HG03378 (cell line): ENCODE measurements around the gene HYDIN.
"Not testable (repeated sequence)": the region's sequence is repeated elsewhere in the genome, so short reads cannot be mapped to it uniquely, and the experiment has no call there.

ENCODE experiments used
- ATAC-seq: cut with Tn5 transposase; IDR thresholded peaks from one replicate; pipeline ENCODE4 v1.9.1; 2021; ENCODE audit warnings: mild to moderate bottlenecking, moderate library complexity; ENCODE audit not compliant: unreplicated experiment

The HYDIN gene

DNA sequence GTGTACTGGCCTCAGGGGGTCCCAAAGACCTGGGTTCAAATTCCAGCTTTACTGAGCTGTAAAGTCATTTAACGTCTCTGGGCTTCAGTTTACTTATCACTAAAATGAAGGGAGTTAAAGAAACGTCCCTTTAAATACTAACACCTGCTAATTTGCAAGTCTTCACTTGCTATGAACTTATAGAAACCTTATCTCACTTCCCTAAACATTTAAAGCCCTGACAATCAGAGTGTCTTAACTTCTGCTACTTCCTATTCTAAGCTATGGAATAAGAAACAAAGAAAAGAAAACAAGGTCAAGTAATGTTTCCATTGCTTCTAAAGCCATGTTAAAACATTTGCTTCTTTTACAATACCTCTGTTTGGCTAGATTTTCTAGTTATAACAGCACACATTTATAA, 87.3 kb downstream of the HYDIN start:
- ATAC-seq, result not testable (repeated sequence)

DNA sequence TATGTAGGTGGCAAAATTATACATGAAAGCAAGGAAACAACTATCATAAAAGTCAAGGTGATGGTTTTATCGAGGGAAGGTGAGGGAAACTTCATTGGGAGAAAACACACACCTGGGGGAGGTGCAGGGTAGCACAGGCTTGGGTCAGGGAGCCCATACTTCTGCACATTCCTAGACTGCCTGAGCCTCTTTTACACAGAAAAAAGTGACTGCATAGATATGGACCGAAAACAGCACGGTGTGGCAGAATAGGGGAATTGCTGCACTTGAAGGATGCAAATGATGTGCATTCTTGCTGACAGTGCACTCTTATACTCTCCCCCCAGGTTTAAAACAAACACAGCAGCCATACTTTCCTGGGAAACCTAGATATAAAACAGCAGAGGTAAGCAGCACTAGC, 120.0 kb downstream of the HYDIN start:
- not testable (repeated sequence) for ATAC-seq

DNA sequence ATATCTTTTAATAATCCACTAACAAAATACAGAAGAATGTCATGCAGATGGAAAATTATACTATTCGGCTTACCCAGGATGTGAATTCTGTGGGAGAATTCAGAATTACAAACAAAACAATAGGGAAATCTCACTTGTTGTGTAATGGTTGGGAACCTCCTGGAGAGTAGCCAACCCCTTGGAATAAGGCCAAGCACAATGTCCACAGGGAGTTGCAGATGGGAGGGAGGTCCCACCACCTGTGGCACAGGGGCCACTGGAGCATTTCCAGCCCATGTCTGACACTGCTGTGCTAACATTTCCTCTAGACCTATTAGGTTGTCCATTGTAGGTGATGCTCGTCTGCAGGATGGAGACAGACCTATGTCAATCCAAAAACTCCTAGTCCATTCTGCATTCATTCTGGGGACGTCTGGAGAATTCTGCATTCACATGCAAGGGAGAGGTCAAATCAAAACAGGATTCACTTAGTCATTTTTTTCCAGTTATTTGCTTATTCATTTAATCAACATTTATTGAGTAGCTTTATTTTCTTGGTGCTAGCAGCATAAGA, 120.8 kb downstream of the HYDIN start:
- ATAC-seq, result not testable (repeated sequence)

DNA sequence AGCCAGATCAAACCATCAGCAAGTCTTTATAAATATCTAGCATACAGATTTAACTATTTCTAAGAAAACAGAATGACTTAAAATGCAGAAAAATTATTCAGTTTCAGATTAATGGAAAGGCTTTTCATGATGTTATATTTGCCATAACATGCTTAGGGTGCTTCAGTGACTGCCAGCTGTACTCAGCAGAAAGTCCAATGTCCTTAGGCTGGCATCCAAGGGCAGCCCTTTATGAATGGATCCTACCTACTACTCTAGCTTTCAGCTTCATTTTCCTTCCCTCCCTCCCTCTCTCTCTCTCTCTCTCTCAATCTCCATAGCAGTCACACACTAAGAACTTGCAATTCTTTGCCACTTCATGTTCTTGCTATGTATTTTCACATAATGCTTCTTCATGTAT, 124.6 kb downstream of the HYDIN start:
- not testable (repeated sequence) for ATAC-seq

- not testable (repeated sequence) for ATAC-seq
These were observed 146.9 kb downstream of the HYDIN start for GRCh38 chr16:71083573-71083972.

- not testable (repeated sequence) for ATAC-seq
These were observed 149.7 kb downstream of the HYDIN start for GRCh38 chr16:71080777-71081176.

GRCh38 chr16:71080262-71080661, 150.3 kb downstream of the HYDIN start:
- ATAC-seq, result not testable (repeated sequence)

GRCh38 chr16:71070651-71071050, 159.9 kb downstream of the HYDIN start:
- ATAC-seq, result not testable (repeated sequence)

DNA sequence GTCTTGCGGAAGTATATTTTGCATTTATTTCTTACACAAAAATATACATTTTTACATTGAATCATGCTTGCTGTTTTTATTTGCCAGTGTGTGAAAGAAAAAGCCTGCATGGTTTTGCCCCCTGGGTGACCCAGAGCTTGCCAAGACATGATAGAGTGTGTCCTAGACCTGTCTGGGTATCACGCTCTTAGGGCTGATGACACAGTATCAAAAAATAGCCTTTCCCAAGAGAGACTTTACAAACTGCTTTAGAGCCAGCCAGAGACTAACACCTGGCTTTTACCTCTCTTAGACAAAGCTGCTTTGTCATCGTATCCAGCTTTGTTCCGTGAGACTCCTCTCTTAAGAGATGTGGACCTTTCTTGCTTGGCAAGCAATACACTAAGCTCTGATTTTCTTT, 160.7 kb downstream of the HYDIN start:
- not testable (repeated sequence) for ATAC-seq

- ATAC-seq, result not testable (repeated sequence)
These were observed 176.5 kb downstream of the HYDIN start for GRCh38 chr16:71053897-71054609.

DNA sequence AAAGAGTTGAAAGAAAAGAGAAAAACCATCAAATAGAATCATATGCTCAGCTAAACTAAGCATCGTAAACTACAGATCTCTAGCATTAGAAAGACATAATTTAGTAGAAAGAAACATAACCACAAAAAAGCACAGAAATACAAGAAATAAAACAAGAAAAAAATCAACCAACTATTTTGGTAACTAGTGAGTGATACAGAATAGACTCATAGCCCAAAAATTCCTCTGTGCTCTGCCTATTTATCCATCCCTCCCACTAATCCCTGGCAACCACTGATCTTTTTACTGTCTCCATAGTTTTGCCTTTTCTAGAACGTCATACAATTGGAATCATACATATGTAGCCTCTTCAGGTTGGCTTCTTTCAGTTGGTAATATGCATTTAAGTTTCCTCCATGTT, 180.2 kb downstream of the HYDIN start:
- ATAC-seq, result not testable (repeated sequence)

DNA sequence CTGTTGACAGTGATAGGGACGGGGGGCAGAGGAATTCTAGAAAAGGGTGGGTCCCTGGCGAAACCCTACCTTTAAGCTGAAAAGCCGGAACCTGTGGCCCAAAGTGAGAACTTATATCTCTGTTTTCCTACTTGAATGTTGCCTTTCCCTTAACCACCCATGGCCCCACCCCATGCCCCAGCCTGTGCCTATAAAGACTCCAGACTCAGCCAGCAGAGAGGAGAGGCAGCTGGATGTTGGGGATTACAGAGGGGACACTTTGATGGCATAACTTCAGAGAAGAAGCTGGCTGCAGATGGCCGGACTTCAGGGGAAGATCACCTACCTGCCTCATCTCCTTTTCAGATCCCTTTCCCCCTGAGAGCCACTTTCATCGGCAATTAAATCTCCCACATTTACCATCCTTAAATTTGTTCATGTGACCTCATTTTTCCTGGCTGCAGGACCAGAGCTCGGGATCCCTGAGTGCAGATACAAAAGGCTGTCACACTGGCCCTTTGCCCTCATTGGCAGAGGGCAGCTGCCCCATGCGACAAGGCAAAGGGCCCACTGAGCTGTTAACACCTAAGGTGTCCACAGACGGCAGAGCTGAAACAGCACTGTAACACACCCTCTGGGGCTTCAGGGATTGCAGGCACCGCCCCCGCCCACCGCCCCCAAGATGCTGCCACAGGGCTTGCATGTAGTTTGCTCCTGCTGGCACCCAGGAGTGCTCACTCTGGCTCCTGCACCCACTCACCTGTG, 191.0 kb downstream of the HYDIN start:
- not testable (repeated sequence) for ATAC-seq

DNA sequence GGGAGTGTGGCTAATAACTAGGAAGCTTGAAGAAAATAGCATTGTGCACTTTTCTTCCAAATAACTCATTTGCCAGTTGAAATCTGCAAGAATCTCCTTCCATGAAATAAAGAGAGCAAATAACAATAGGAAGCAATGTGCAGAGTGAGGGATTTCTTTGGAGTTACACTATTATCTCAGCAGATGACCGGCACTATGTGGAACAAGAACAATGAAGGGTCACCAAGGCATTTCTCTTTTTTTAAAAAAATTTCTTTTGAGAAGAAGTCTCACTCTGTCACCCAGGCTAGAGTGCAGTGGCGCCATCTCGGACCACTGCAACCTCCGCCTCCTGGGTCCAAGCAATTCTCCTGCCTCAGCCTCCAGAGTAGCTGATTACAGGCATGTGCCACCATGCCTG, 192.1 kb downstream of the HYDIN start:
- not testable (repeated sequence) for ATAC-seq

DNA sequence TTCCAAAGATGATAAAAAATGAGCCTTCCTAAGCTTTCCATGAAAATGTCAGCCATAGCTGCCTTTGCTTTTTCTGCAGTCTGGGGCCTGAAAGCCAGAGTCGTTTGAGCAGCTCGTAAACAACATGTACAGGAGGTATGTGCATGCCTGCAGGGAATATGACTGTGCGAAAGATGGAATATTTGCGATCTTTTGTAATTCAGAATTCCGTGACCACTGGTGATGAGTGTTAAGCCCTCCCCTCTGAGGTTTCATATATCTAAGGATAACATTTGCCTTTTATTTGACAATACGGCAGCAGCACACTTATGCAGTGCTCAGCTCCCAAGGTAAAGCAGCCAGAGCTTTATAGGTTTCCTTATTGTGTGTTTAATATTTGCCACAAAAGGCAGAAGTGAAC, 192.5 kb downstream of the HYDIN start:
- ATAC-seq, result not testable (repeated sequence)

- ATAC-seq, result not testable (repeated sequence)
These were observed 202.3 kb downstream of the HYDIN start for GRCh38 chr16:71028032-71028727.

DNA sequence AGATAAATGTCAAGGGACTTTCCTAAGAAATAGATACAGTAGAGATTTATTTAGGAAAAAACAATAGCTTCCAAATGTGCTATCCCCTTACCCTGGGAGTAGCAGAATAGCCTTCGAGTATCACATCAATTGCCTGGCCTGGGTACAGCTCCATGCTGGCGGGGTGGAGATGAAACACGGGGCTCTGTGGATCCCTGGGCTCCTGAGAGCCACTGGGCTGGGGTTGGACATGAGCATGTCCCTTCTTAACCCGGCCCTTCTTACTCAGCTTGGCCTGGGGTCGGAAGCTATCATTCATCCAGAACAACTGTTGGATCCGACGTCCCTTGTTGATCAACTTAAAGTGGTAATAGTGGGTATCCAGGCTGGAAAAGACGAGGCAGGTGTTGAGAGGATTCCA, 203.0 kb downstream of the HYDIN start:
- not testable (repeated sequence) for ATAC-seq

DNA sequence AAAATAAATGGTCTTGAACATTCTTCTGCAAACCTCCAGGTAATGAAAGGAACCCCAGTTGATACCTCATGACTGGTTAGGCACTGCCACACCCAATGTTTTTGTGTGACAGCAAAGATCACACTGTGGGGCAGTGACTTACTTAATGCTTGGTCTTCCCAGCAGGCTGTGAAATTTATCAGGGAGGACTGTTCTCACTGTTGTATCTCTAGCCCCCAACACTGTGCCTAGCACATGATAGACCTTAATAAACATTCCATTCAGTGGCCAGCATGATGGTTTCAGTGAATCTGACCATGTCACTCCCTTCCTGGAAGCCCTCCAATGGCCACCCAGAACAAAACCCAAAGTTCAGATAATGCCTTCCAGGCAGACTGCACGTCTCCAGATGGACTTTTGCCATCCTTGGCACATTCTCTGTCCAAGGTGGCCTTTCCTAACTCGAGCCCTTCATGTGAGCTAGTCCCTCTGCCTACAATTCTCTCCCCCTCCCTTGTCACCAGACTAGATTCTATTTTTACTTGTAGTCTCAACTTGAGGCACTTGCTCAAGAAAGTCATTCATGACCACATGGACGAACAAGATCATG, 206.6 kb downstream of the HYDIN start:
- ATAC-seq, result not testable (repeated sequence)

GRCh38 chr16:71021961-71022537, 208.5 kb downstream of the HYDIN start:
- not testable (repeated sequence) for ATAC-seq

DNA sequence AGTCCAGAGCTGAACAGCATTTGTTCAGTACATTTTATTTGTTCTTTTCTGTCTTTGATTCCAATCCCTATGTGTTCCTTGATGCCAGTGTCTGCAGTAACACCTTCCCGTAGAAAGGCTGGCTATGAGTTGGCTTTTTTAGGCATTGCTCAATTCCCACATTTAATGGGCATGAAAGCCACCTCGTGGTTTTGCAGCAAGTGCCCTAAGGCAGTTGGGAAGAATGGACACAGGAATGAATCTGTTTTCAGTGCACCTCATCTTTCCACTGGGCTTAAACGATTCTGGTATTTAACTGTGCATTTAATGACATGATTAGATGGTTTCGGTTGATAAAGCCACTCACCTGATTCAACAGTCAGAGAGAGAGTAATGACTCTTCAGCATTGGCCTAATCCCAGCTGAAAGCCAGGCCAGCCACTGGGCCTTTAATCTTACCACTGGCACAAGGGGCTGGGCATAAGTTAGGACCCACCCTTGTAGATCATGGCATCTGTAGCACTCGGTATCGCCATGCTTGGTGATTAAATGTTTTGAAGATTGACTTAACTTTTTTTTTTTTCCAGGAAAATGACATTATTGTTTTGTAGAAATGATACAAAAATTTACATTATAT, 211.3 kb downstream of the HYDIN start:
- ATAC-seq, result not testable (repeated sequence)

DNA sequence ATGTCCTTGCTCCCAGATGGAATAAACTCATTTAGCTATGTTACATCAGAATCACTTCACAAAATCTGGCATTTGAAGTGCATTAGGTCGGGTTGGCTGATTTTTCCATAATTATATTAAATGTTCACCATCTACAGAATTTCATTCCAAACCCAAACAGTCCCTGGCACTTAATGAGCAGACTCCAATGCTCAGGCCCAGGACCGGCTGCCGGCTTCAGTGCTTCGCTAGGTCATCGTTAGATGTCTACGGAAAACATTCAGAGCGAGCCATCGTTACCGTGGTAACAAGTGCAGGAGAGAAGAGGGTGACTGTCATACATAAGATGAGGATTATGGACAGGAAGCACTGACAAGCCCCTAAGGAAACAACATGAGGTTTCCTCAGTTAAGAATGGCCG, 215.1 kb downstream of the HYDIN start:
- not testable (repeated sequence) for ATAC-seq
